Mesothelial cell of epicardium (in vitro differentiated cells): Measurements from ENCODE around the gene IQGAP1. TPM values are rescaled to one million over a fixed set of nuclear protein-coding genes. Genes with fewer than 3 reads are reported as not detected.
A peak's percentile ranks its signal among the peaks of the same experiment; 100 is the strongest.
"Not testable (repeated sequence)": the region's sequence is repeated elsewhere in the genome, so short reads cannot be mapped to it uniquely, and the experiment has no call there.

ENCODE experiments used
- DNase-seq, 2 experiments: peaks; one replicate each; pipeline ENCODE4 v3.0.0; 2021; ENCODE audit warnings: low spot score in 2 of 2; ENCODE audit not compliant: unreplicated experiment in 2 of 2
- H3K27ac Mint-ChIP-seq: 2 replicates; pipeline ENCODE4 v1.8.0; 2021; ENCODE audit warnings: mixed read lengths
- H3K27me3 Mint-ChIP-seq: 2 replicates; pipeline ENCODE4 v1.8.0; 2021; ENCODE audit warnings: low read depth, mixed read lengths
- H3K36me3 Mint-ChIP-seq: 2 replicates; pipeline ENCODE4 v1.8.0; 2021; ENCODE audit warnings: mixed read lengths
- H3K4me1 Mint-ChIP-seq: 2 replicates; pipeline ENCODE4 v1.8.0; 2021; ENCODE audit warnings: mixed read lengths
- H3K4me3 Mint-ChIP-seq: 2 replicates; pipeline ENCODE4 v1.8.0; 2021; ENCODE audit warnings: mild to moderate bottlenecking, moderate library complexity, mixed read lengths
- H3K9me3 Mint-ChIP-seq: 2 replicates; pipeline ENCODE4 v1.8.0; 2021; ENCODE audit warnings: mixed read lengths
- CTCF ChIP-seq: fragments of 200-600 bp; sonication (generic); IDR thresholded peaks from one replicate; pipeline ENCODE4 v1.5.0; 2021; ENCODE audit warnings: antibody characterized with exemption; ENCODE audit not compliant: unreplicated experiment
- total RNA-seq: library from RNA; stranded (reverse); gene quantifications from 3 replicates; pipeline ENCODE4 v1.2.1, GENCODE V29; 2021

The IQGAP1 gene
- total RNA-seq, 1 donor from 2014 or later, result 110 TPM

- H3K4me1 Mint-ChIP-seq, result peaks cover 55% of the 10 kb centered on the region
- H3K9me3 Mint-ChIP-seq, result peaks cover 10% of the 10 kb centered on the region
- no peaks in the 10 kb centered on the region for H3K27me3 Mint-ChIP-seq
- peak overlapping the region; percentile 51 for H3K4me3 Mint-ChIP-seq
- no peak for TF ChIP-seq CTCF
- peak overlapping the region; percentile 98 for H3K27ac Mint-ChIP-seq
- DNase-seq, result peak in 1 of 2 experiments; percentile 50
- peaks cover 19% of the 10 kb centered on the region for H3K36me3 Mint-ChIP-seq
These were observed 24.5 kb downstream of the IQGAP1 start for GRCh38 chr15:90412356-90413194.

GRCh38 chr15:90413411-90414379 is 25.7 kb downstream of the IQGAP1 start:
- TF ChIP-seq CTCF, result no peak
- Mint-ChIP-seq H3K4me3 (peak overlapping the region; percentile 51), H3K4me1 (peaks cover 47% of the 10 kb centered on the region), H3K27me3 (no peaks in the 10 kb centered on the region), H3K9me3 (peaks cover 13% of the 10 kb centered on the region), H3K36me3 (peaks cover 20% of the 10 kb centered on the region), H3K27ac (peak overlapping the region; percentile 98)
- peak in 1 of 2 experiments; percentile 40 for DNase-seq

GRCh38 chr15:90414408-90415028 is 26.5 kb downstream of the IQGAP1 start:
- H3K9me3 Mint-ChIP-seq, result peaks cover 12% of the 10 kb centered on the region
- no peak for TF ChIP-seq CTCF
- peaks cover 18% of the 10 kb centered on the region for H3K36me3 Mint-ChIP-seq
- no peaks in the 10 kb centered on the region for H3K27me3 Mint-ChIP-seq
- H3K27ac Mint-ChIP-seq, result peak overlapping the region; percentile 98
- peak overlapping the region; percentile 42 for H3K4me3 Mint-ChIP-seq
- peaks cover 52% of the 10 kb centered on the region for H3K4me1 Mint-ChIP-seq
- DNase-seq, result no peak

- not testable (repeated sequence) for H3K9me3 Mint-ChIP-seq, H3K4me3 Mint-ChIP-seq, H3K27ac Mint-ChIP-seq, DNase-seq, H3K27me3 Mint-ChIP-seq
- Mint-ChIP-seq H3K4me1 (peaks cover 61% of the 10 kb centered on the region), H3K36me3 (peaks cover 10% of the 10 kb centered on the region)
These were observed 28.0 kb downstream of the IQGAP1 start for GRCh38 chr15:90416052-90416451.

GRCh38 chr15:90418627-90419026 is 30.6 kb downstream of the IQGAP1 start:
- H3K9me3 Mint-ChIP-seq, result peaks cover 9% of the 10 kb centered on the region
- H3K36me3 Mint-ChIP-seq, result peaks cover 10% of the 10 kb centered on the region
- TF ChIP-seq CTCF, result no peak
- no peak overlapping the region for H3K4me3 Mint-ChIP-seq
- no peaks in the 10 kb centered on the region for H3K27me3 Mint-ChIP-seq
- H3K27ac Mint-ChIP-seq, result peak overlapping the region; percentile 57
- DNase-seq, result no peak
- peaks cover 46% of the 10 kb centered on the region for H3K4me1 Mint-ChIP-seq
